Stimulated activated CD4-positive, alpha-beta T cell treated with anti-CD3 and anti-CD28 coated beads, Interleukin-4, amount 100 ng/mL, for 4 hours (primary cell): ENCODE data around the gene KNOP1.
A peak's percentile ranks its signal among the peaks of the same experiment; 100 is the strongest.

Experiments used
- DNase-seq, 2 experiments: peaks; one replicate each; pipeline ENCODE4 v3.0.0-alpha.2; 2020

KNOP1 gene

GRCh38 chr16:19705843-19706242 is 12.2 kb downstream of the KNOP1 start:
- no peak for DNase-seq

GRCh38 chr16:19705146-19705501 is 12.9 kb downstream of the KNOP1 start:
- DNase-seq: no peak

GRCh38 chr16:19704321-19705145 is 13.5 kb downstream of the KNOP1 start:
- no peak for DNase-seq

DNA sequence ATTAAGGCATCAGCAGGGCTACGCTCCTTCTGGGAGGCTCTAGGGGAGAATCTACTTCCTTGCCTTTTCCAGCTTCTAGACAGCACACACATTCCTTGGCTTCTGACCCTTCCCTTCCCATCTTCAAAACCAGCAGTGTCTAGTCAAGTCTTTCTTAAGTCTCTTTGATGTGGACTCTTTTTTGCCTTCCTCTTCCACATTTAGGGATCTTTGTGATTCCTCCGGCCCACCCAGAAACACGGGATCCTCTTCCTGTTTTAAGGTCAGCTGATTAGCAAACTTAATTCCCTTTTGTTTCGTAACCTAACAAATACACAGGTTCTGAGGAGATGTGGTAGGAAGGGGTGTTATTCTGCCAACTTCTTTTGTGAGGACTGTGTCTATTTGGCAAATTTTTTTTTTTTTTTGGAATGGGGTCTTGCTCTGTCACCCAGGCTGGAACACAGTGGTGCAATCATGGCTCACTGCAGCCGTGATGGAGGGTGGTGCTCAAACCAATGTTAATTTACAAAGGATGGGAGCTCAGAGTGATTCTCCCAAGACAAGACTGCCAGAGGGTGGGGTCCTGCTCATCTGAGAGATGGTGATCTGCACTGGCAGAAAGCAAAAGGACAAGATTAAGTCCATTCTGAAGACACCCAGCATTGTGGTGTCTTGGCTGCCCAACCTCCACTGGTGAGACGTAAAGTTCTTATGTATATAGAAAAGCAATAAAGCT is 14.7 kb downstream of the KNOP1 start:
- no peak for DNase-seq

- no peak for DNase-seq
These were observed 16.9 kb downstream of the KNOP1 start for GRCh38 chr16:19701091-19701490.

DNA sequence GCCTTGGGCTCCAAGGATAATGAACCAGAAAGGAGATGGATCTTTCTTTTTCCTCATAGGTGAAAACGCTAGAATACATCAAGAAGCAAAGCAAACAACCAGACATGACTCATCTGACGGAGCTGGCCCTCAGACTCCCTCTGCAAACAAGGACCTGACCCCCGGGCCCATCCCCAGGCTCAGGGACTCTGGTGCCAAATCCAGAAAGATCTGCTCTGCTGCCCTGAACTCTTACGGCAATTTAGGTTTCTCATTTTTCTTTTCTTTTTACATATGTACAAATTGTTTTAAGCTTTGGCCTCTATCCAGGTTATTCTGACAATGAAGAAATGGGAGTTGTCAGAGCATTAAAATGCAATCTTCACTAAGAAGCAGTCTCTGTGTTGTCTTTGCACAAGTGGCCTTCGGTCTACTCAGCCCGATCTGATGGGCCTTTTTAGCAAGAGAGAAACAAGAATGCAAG is 17.7 kb downstream of the KNOP1 start:
- no peak for DNase-seq

DNA sequence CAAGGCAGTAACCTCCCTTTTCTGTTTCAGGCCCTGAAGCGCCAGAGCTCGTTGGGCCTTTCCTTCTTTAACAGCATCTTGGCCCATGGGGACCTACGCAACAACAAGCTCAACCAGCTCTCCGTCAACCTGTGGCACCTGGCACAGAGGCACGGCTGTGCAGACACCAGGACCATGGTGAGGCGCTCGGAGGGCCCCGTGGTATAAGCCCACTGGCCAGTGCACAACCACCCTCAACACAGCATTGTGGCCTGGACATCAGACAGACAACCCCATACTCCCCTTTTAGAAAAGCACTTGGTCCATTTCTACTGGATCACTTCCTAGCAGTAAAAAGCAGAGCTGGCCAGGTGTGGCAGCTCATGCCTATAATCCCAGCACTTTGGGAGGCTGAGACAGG is 18.6 kb downstream of the KNOP1 start:
- DNase-seq: no peak

- no peak for DNase-seq
These were observed 19.3 kb downstream of the KNOP1 start for GRCh38 chr16:19698480-19699465.

GRCh38 chr16:19697756-19698318 is 20.2 kb downstream of the KNOP1 start:
- DNase-seq: no peak

- DNase-seq: no peak
These were observed 21.1 kb downstream of the KNOP1 start for GRCh38 chr16:19696961-19697360.

DNA sequence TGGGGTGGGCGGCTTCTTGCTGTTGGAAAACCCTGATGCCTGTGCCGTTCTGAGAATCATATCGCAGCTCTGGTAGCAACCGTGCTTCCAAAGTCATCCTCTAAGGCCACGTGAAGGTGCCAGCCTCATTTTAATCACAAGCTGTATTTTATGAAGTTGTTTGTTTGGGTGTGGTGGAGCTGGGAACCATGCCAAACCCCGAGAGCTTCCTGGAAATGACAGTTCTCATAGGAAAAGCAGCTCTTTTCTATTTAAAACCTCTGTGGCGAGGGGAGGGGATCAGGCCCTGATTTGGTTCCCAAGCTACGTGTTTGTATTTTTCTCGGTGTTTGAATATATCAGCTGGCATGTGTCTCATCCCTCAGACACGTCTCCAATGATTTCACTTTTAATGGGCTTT is 21.7 kb downstream of the KNOP1 start:
- peak in 1 of 2 experiments; percentile 54 for DNase-seq

- DNase-seq: no peak
These were observed 23.0 kb downstream of the KNOP1 start for GRCh38 chr16:19694989-19695388.

DNA sequence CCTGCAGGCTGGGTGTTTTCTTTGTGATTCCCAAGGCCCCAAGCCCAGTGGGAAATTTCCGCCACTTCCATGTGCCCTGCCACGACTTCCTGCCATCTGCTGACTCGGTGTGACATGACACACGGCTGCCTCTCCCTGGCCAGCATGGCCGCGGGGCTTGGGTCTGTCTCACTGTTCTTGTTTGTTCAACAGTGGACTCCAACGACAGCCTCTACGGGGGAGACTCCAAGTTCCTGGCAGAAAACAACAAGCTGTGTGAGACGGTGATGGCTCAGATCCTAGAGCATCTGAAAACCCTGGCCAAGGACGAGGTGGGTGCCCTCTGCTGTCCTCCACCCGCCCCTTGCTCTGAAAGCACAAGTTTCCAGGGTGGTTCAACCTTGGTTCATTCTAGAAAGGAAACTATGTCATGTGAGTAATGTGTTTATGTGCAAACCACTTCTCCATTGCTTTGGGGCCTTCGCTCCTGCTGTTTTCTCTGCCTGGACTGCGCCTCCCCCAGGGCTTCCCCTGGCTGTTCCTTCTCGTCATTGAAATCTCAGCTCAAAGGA is 26.8 kb downstream of the KNOP1 start:
- DNase-seq: no peak

DNA sequence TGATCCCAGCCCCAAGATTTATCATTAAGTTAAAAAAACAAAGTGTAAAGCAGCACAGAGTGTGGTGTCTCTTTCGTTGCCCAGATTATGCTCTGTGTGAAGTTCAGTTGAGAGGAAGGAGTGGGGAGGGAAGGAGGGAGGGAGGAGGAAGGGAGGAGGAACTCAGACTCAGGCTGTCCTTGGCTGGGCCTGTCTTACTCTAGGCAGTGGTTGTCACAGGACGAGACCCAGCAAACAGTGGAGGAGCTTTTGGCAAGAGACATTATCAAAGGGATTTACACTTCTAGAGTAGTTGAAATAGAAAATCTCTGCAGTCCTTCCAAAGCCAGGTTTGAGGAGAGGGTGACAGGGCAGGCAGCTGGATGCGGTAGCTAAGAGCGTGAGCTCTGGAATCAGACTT is 27.8 kb downstream of the KNOP1 start:
- DNase-seq: no peak

- no peak for DNase-seq
These were observed 28.7 kb downstream of the KNOP1 start for GRCh38 chr16:19689342-19689741.

GRCh38 chr16:19688396-19689024 is 29.5 kb downstream of the KNOP1 start:
- DNase-seq: no peak

DNA sequence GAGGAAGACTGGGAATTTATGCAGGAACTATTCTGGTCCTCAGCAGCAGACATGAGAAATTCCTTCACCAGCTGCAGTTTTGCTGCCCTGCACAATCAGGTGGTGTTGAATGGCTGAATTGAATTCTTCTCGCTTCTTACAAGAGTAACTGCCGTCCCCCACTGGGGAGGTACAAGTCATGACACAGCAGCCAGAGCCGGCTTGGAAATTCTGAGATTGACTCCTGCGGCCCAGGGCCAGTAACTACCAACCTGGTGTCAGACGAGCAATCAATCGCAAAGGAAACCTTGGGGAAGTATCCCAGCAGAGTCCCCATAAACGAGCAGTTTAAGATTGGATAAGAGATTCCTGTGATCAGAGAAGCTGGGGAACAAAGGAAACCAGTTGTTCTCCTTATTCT is 30.7 kb downstream of the KNOP1 start:
- no peak for DNase-seq

GRCh38 chr16:19685176-19685575 is 32.9 kb downstream of the KNOP1 start:
- DNase-seq: no peak

DNA sequence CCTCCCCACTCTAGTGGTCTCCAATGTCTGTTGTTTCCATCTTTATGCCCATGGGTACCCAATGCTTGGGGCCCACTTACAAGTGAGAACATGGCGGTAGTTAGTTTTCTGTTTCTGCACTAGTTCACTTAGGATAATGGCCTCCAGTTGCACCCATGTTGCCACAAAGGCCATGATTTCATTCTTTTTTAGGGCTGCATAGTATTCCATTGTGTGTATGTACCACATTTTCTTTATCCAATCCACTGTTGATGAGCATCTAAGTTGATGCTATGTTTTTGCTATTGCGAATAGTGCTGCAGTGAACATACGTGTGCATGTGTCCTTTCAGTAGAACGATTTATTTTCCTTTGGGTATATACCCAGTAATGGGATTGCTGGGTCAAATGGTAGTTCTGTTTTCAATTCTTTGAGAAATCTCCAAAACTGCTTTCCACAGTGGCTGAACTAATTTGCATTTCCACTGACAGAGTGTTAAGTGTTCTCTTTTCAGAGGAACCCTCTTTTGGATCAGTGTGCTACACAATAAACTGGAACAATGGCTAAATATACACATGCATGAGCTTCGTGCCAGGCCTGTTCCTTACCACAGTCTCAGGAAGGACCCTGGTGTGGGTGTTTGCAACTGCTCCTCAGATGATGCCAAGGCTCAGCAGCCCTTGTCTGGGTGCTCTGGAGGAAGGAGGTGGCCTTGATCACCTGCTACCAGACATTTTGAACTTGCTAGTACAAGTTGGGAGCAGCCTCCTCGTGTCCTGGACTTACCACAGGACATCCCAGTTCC is 34.4 kb downstream of the KNOP1 start:
- DNase-seq: no peak

DNA sequence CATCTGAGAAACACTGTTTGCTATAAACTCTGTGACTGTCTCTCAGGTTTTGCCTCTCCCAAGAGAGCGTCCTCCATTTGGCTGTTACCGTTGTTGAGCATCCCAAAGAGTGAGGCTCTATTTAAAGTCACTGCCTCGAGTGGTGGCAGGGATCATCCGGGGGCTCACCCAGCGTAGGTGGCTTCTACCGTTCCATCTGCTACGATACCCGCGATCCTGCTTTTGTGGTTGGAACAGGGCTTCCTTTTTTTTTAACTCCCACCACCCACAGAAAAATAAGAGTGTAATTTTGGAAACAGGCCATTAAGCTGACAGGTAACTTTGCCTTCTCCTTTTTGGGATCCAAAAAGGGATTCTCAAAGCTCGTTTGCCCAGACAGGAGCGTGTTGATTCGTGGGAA is 36.4 kb downstream of the KNOP1 start:
- DNase-seq: no peak

- no peak for DNase-seq
These were observed 37.1 kb downstream of the KNOP1 start for GRCh38 chr16:19680881-19681340.
